ENCODE results near the gene P2RX4.
"Not testable (repeated sequence)": the region's sequence is repeated elsewhere in the genome, so short reads cannot be mapped to it uniquely, and the experiment has no call there.

P2RX4 gene

DNA sequence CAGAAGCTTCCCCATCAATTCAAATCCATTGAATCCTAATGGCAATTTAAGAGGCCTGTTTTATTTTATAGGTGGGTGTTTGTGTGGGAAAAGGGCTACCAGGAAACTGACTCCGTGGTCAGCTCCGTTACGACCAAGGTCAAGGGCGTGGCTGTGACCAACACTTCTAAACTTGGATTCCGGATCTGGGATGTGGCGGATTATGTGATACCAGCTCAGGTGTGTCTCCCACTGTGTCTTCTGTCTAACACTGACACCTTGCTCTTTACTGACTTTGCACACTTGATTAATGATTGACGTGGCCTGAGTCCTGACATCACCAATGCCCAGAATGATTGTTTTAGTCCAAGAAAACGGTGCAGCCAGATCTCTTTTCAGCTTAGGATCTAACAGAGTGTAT is 7.1 kb downstream of the P2RX4 start:
- Mint-ChIP-seq H3K36me3 (ENCODE audit: insufficient read depth) (peaks cover 13% of the 10 kb centered on the region), H3K27me3 (no peaks in the 10 kb centered on the region), H3K9me3 (no peaks in the 10 kb centered on the region), H3K4me1 (peaks cover 21% of the 10 kb centered on the region), H3K4me3 (no peak overlapping the region), H3K27ac (ENCODE audit: low read depth) (peak overlapping the region; percentile 44)
- ATAC-seq (replicated peaks; ENCODE audit: extremely low read depth, poor library complexity, severe bottlenecking) (no peak), DNase-seq (ENCODE audit: low spot score in 2 of 2) (no peak)

DNA sequence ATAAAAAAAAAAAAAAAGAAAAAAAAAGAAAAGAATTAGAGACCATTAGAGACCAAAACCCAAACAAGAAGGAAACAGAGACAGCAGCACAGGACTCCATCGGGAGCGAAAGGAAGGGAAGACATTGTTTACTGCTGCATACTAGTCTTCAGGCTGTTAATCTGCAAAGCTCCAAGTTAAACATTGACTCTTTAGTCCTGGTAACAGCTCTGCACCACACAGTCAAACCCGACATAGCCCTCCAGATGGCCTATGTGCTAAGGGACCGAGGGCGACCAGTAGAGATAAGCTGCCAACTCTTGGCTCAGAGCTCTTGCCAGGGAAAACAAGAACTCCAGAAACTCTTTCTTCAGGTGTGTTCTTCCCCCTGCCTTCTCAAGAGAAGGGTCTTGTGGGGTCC is 7.8 kb downstream of the P2RX4 start:
- Mint-ChIP-seq H3K36me3 (ENCODE audit: insufficient read depth) (peaks cover 13% of the 10 kb centered on the region), H3K27me3 (no peaks in the 10 kb centered on the region), H3K4me1 (peaks cover 25% of the 10 kb centered on the region), H3K4me3 (no peak overlapping the region), H3K9me3 (no peaks in the 10 kb centered on the region), H3K27ac (ENCODE audit: low read depth) (peak overlapping the region; percentile 35)
- ATAC-seq (replicated peaks; ENCODE audit: extremely low read depth, poor library complexity, severe bottlenecking) (no peak), DNase-seq (ENCODE audit: low spot score in 2 of 2) (no peak)

DNA sequence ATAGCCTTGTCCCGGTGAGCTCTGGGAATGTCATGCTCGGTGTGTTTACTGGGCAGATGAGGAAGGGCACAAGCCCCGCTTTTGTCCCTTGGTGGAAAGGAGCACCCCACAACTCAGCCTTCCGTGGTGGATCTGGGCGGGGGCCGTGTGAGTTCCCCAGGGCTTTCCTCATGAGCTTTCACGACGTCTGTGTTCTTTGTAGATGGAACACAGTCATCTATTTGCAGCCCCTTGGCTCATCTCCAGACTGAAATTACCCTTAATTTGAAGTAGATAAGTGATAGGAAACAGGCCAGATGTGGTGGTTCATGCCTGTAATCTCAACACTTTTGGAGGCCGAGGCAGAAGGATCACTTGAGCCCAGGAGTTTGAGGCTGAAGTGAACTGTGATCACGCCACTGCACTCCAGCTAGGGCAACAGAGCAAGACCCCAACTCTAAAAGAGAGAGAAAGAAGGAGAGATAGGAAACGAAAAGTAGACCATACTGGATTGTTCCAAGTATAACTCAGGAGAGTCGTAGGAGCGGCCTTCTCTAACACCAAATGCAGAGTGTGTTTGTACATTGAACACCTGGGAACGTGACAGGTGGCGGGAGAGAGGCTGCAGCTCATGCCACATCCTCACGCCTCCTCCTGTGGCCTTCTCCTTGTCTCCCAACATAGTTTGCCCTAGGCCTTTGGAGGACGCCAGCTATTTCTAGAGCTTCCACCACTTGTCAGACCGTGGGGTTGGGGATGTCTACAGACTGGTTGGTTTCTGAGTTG is 8.8 kb downstream of the P2RX4 start:
- H3K36me3 Mint-ChIP-seq (ENCODE audit: insufficient read depth): peaks cover 13% of the 10 kb centered on the region

DNA sequence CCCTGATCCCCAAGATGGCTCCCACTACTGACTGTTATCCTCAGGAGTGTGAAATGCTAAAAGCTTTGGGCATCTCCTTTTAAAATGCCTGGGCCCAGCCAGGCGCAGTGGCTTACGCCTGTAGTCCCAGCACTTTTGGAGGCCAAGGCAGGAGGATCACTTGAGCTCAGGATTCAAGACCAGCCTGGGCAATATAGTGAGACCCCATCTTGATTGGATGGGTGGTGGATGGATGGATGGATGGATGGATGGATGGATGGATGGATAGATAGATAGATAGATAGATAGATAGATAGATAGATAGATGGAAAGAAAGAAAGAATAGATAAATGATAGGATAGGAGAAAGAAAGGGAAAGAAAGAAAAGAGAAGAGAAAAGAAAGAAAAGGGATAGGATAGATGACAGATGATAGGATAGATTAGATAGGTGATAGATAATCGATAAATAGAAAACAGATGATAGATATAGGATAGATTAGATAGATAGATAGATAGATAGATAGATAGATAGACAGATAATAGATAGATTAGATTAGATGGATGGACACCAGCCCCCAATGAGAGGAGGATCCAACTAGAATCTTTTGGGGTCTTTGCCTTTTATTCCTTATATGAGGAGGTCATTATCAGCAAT is 9.5 kb downstream of the P2RX4 start:
- Mint-ChIP-seq H3K27ac (ENCODE audit: low read depth) (peak overlapping the region; percentile 11), H3K9me3 (no peaks in the 10 kb centered on the region), H3K27me3 (no peaks in the 10 kb centered on the region), H3K4me1 (peaks cover 35% of the 10 kb centered on the region), H3K4me3 (no peak overlapping the region), H3K36me3 (ENCODE audit: insufficient read depth) (peaks cover 13% of the 10 kb centered on the region)
- ATAC-seq (replicated peaks; ENCODE audit: extremely low read depth, poor library complexity, severe bottlenecking): no peak
- DNase-seq (ENCODE audit: low spot score in 2 of 2): no peak

More for the DNA sequence above, 8.8 kb downstream of the P2RX4 start:
- no peak for ATAC-seq (replicated peaks; ENCODE audit: extremely low read depth, poor library complexity, severe bottlenecking)
- DNase-seq (ENCODE audit: low spot score in 2 of 2): no peak
- no peaks in the 10 kb centered on the region for H3K27me3 Mint-ChIP-seq
- no peaks in the 10 kb centered on the region for H3K9me3 Mint-ChIP-seq
- H3K27ac Mint-ChIP-seq (ENCODE audit: low read depth): no peak overlapping the region
- peaks cover 33% of the 10 kb centered on the region for H3K4me1 Mint-ChIP-seq
- no peak overlapping the region for H3K4me3 Mint-ChIP-seq

DNA sequence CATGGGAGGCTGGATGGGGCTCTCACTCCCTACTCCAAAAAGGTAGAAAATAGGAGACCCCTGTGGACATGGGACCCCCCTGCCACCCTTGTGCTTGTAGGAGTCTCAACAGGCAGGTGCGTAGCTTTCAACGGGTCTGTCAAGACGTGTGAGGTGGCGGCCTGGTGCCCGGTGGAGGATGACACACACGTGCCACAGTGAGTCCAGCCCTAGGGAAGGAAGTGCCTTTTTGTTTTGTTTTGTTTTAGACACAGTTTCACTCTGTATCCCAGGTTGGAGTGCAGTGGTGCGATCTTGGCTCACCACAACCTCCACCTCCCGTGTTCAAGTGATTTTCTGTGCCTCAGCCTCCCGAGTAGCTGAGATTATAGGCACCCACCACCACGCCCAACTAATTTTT is 12.9 kb downstream of the P2RX4 start:
- H3K4me1 Mint-ChIP-seq: peaks cover 33% of the 10 kb centered on the region

DNA sequence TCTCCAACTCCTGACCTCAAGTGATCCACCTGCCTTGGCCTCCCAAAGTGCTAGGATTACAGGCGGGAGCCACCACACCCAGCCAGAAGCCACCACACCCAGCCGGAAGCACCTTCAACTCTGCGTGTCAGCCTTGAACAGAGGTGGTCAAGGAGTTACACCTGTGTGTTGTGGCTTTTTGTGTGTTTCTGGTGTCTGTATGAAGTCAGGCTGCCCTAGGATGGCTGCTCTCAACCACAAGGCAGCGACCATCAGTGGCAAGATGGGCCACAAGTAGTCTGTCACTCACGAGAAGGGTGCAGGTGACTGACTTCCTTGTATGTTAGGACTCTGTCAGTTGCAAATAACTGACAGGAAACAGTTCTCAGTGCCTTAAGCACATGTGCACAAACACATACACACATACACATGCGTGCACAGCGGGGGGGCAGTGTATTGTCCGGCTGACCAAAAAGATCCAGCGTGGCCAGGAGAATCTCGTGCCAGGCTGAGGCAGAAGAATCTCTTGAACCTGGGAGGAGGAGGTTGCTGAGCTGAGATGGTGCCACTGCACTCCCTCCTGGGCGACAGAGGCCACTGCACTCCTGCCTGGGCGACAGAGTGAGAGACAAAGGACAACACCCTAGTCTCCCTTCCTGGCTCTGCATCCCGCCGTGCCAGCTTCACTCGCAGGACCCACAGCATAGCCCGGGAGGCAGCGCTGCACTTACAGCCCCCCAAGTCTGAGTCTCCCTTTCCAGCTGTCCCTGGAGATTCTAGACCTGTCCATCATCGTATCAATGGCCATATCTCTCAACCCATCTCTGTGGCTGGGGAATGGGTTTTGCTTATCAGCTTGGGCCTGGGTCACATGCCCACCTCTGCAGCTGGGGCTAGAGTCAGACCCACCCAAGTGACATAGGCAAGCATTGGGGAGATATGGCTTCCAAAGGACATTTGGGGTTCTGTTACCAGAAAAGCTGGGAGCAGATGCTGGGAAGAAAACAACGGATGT is 13.7 kb downstream of the P2RX4 start:
- peaks cover 7% of the 10 kb centered on the region for H3K36me3 Mint-ChIP-seq (ENCODE audit: insufficient read depth)
- H3K4me1 Mint-ChIP-seq: peaks cover 33% of the 10 kb centered on the region
- H3K27ac Mint-ChIP-seq (ENCODE audit: low read depth): peak overlapping the region; percentile 94
- ATAC-seq (replicated peaks; ENCODE audit: extremely low read depth, poor library complexity, severe bottlenecking) (peak; percentile 65), DNase-seq (ENCODE audit: low spot score in 2 of 2) (peak in 1 of 2 donors; percentile 27)
- H3K27me3 Mint-ChIP-seq: no peaks in the 10 kb centered on the region
- peak overlapping the region; percentile 61 for H3K4me3 Mint-ChIP-seq
- H3K9me3 Mint-ChIP-seq: no peaks in the 10 kb centered on the region

More for the DNA sequence above, 12.9 kb downstream of the P2RX4 start:
- Mint-ChIP-seq H3K36me3 (ENCODE audit: insufficient read depth) (peaks cover 7% of the 10 kb centered on the region), H3K27ac (ENCODE audit: low read depth) (peak overlapping the region; percentile 94), H3K27me3 (no peaks in the 10 kb centered on the region), H3K9me3 (no peaks in the 10 kb centered on the region), H3K4me3 (no peak overlapping the region)
- no peak for DNase-seq (ENCODE audit: low spot score in 2 of 2)
- ATAC-seq (replicated peaks; ENCODE audit: extremely low read depth, poor library complexity, severe bottlenecking): peak; percentile 26

DNA sequence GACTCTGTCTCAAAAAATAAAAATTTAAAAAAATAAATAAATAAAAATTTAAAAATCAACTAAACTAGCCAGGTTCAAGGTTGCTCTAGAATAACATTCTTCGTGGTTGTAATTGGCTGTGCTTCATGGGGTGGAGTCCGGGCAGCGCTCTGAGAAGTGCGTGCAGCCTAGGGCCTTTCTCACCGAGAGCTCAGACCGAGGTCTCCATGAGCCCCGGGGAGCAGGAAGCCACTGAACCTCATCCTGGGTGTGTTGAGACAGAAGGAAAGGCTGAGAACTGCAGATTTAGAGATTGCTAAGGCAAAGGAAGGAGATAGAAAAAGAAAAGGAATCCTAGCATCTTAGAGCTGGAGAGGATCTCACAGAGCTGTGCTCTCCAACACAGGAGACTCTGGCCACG is 14.7 kb downstream of the P2RX4 start:
- Mint-ChIP-seq H3K9me3 (no peaks in the 10 kb centered on the region), H3K27me3 (no peaks in the 10 kb centered on the region), H3K4me1 (peaks cover 29% of the 10 kb centered on the region), H3K4me3 (peak overlapping the region; percentile 63), H3K36me3 (ENCODE audit: insufficient read depth) (peaks cover 8% of the 10 kb centered on the region), H3K27ac (ENCODE audit: low read depth) (peak overlapping the region; percentile 94)
- ATAC-seq (replicated peaks; ENCODE audit: extremely low read depth, poor library complexity, severe bottlenecking) (peak; percentile 17), DNase-seq (ENCODE audit: low spot score in 2 of 2) (no peak)

DNA sequence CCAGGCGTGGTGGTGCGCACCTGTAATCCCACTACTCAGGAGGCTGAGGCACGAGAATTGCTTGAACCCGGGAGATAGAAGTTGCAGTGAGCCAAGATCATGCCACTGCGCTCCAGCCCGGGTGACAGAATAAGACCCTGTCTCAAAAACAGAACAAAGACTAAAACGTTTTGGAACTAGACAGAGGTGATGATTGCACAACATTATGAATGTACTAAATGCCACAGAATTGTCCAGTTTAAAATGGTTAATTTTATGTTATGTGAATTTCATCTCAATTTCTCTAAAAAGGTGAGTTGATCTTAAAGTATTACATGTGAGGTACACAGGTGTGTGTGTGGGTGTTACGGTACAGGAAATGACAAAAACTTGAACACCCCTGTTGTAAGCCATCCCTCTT is 16.5 kb downstream of the P2RX4 start:
- Mint-ChIP-seq H3K9me3 (no peaks in the 10 kb centered on the region), H3K36me3 (ENCODE audit: insufficient read depth) (peaks cover 8% of the 10 kb centered on the region), H3K27ac (ENCODE audit: low read depth) (no peak overlapping the region), H3K27me3 (no peaks in the 10 kb centered on the region), H3K4me1 (peaks cover 29% of the 10 kb centered on the region), H3K4me3 (no peak overlapping the region)
- no peak for ATAC-seq (replicated peaks; ENCODE audit: extremely low read depth, poor library complexity, severe bottlenecking)
- no peak for DNase-seq (ENCODE audit: low spot score in 2 of 2)

DNA sequence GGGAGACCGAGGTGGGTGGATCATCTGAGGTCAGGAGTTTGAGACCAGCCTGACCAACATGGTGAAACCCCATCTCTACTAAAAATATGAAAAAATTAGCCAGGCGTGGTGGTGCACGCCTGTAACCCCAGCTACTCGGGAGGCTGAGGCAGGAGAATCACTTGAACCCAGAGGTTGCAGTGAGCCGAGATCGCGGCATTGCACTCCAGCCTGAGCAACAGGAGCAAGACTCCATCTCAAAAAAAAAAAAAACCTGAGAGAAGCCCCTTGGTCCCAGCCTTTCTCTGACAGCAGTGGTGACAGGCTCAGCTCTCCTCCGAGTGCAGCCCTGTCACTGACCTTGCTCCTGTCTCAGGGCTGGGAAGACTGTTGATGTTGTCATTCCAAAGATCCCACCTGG is 16.9 kb downstream of the P2RX4 start:
- not testable (repeated sequence) for H3K4me3 Mint-ChIP-seq; H3K36me3 Mint-ChIP-seq (ENCODE audit: insufficient read depth); DNase-seq (ENCODE audit: low spot score in 2 of 2); H3K27ac Mint-ChIP-seq (ENCODE audit: low read depth); H3K27me3 Mint-ChIP-seq; H3K9me3 Mint-ChIP-seq; ATAC-seq (replicated peaks; ENCODE audit: extremely low read depth, poor library complexity, severe bottlenecking)
- H3K4me1 Mint-ChIP-seq: peaks cover 25% of the 10 kb centered on the region

DNA sequence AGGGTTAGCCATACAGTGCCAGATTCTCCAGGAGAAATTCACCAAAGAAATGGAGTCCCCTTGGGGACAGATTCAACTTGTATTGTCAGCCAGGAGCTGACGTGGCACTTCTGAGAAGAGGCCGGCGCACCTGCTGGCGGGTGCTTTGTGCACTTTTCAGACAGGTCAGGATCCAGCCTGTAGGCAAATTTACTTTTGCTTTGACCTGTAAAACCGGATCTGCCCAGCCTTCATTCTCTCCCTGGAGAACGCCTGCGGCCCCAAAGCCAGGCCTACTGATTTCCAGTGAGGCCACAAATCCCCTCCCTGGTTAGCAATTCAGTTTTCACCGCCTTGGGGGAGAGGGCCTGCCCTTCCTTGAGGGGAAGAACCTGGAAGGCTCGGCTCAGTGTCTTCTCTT is 17.4 kb downstream of the P2RX4 start:
- Mint-ChIP-seq H3K4me1 (peaks cover 22% of the 10 kb centered on the region), H3K27ac (ENCODE audit: low read depth) (peak overlapping the region; percentile 29), H3K36me3 (ENCODE audit: insufficient read depth) (peaks cover 9% of the 10 kb centered on the region), H3K4me3 (no peak overlapping the region), H3K9me3 (no peaks in the 10 kb centered on the region), H3K27me3 (no peaks in the 10 kb centered on the region)
- ATAC-seq (replicated peaks; ENCODE audit: extremely low read depth, poor library complexity, severe bottlenecking) (no peak), DNase-seq (ENCODE audit: low spot score in 2 of 2) (no peak)

DNA sequence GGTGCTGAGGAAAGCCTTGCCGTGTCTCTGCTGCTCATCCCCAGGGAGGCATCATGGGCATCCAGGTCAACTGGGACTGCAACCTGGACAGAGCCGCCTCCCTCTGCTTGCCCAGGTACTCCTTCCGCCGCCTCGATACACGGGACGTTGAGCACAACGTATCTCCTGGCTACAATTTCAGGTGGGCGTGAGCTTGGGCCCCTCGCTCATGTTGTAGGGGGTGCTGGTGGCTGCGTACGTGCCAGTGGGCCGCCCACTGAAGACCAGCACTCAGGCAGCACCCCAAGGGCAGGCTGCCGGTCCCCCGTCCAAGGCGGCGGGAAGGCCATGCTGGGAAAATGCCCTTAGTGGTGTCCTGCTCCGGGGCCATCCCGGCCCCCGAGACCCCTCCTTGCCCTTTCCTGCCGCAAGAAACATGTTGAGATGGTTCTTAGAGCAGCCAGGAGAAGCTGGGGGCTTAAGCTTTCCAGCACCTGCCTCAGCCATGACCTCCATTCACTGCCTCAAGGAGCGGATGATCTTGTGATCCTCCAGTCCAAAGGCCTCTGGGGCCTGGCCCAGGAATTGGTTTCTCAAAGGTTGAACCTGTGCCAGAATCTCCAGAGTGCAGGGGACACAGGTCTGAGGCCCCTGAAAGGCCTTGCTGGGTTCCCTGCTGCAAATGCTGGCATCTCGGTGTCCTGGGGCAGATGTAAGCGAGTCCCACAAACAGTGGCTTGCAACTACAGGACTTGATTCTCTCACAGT is 19.2 kb downstream of the P2RX4 start:
- Mint-ChIP-seq H3K9me3 (no peaks in the 10 kb centered on the region), H3K4me1 (peaks cover 8% of the 10 kb centered on the region), H3K27me3 (no peaks in the 10 kb centered on the region), H3K27ac (ENCODE audit: low read depth) (no peak overlapping the region), H3K4me3 (no peak overlapping the region), H3K36me3 (ENCODE audit: insufficient read depth) (peaks cover 10% of the 10 kb centered on the region)
- ATAC-seq (replicated peaks; ENCODE audit: extremely low read depth, poor library complexity, severe bottlenecking): no peak
- DNase-seq (ENCODE audit: low spot score in 2 of 2): no peak
